GM04503 (cell line): ENCODE results near the gene C2CD2.
"Not testable (repeated sequence)": the region's sequence is repeated elsewhere in the genome, so short reads cannot be mapped to it uniquely, and the experiment has no call there.

Experiments
- DNase-seq: peaks from one replicate; pipeline ENCODE4 v3.0.0-alpha.2; 2012; ENCODE audit warnings: low read depth

C2CD2 gene

DNA sequence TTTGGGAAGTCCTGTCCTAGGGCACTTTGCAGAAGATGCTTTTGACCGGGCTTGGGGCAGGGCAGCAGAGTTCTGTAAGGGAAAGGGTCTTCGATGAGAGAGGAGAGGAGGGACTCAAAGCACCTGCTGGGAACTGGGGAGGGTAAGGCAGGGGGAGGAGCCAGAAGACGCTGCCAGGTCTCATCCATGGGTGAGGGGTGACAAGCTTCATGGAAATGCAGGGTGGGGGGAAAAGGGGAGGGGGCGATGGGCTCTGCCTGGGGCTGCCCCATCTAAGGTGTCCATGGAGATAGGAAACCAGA is 20.9 kb upstream of the C2CD2 start:
- no peak for DNase-seq

DNA sequence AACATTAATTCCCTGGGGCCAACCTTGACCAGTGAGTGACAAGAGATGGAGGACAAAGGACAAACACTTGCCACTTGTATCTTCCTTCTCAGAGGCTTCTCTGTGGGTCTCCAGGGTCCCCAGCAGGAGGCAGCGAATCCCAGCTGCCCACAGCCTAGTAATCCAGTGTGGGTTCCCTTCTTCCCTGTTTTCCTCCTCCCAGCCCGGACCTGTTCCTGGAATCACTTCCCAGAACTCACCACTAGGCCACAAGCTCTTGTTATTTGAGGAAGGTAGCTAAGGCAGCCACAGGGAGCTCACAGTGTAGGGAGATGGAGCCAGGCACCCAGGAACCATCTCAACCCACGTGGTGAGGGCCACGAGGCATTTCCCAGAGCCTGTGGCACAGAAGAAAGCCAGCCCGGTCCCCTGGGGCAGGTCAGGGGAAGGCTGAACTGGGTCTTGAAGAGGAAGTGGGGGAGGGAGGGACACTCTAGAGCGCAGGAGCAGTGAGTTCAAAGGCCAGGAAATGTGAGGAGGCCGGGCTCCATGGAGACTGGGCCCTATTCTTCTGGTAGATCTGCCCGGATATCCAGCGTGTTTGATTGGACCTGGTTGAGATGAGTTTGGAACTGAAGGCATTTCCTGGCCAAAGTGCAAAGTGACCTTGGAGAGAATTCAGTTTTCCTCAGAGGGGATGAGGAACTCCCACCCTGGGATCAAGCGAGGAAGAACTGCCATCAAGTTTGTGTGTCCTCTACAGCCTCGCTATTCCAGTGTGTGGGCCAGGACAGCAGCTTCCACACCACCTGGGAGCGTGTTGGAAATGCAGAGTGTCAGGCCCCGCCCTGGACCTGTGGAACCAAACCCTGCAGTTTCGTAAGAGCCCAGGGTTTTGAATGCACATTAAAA is 20.3 kb upstream of the C2CD2 start:
- DNase-seq: no peak

DNA sequence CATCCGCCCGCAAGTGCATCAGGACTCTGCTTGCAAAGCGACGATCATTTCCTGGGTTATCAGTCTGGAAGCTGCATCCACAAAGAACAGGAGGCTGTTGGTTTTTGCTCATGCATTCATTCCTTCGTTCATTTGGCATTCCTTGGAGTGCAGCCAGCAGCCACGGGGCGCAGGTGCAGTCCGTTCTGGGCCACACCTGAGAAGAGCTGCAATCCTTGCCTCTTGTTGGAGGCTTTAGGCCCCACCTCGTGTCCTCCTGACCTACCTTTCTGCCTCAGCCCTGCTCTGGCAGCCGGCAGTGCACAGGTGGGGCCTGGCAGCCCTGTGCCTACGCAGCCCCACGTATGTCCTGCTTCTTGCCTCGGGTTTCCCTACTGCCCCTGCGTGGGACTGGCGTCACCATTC is 19.6 kb upstream of the C2CD2 start:
- DNase-seq: no peak

DNA sequence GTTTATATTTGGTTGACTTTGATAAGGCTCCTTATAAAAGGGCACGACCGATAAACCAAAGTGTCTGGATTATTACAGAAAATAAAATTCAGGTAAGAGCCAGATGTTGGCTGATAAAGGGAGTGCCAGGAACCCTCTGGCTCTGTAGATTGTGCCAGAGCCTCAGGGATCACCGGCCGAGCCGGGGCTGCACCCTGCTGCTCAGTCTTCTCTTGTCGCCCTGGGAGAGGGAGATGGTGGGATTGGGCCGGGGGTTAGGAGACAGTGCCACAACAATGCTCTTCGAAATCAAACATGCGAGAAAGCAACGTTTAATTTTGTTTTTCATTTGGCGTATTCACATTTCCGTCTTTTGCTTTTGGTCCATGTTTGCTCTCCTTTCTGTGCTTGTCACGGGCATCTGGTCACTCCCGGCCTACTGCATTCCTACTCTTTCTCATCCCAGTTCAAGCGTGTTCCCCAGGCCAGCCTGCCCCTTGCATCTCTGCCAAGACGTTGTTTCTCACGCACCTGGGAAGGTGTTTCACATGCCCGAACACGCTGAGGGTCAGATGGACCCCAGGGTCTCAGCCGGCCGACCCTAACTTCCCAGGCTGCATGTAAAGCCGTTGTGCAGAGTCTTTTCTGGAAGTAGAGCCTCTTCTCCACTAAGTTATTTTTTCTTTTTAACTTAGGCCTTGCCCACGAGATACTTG is 18.8 kb upstream of the C2CD2 start:
- no peak for DNase-seq

DNA sequence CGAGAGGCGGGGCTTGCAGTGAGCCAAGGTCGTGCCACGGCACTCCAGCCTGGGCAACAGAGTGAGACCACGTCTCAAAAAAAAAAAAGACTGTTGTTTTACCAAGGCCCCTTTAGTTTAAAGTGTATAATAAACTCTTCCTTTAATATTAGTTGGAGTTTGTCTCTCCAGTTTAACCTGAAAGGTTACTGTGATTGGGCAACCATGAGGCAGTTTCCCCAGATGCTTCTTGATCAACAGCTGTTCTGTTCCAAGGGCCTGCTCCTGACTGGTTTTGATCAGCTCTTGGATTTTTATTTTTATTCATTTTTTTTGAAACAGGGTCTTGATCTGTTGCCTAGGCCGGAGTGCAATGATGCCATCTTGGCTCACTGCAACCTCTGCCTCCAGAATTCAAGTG is 18.1 kb upstream of the C2CD2 start:
- no peak for DNase-seq

DNA sequence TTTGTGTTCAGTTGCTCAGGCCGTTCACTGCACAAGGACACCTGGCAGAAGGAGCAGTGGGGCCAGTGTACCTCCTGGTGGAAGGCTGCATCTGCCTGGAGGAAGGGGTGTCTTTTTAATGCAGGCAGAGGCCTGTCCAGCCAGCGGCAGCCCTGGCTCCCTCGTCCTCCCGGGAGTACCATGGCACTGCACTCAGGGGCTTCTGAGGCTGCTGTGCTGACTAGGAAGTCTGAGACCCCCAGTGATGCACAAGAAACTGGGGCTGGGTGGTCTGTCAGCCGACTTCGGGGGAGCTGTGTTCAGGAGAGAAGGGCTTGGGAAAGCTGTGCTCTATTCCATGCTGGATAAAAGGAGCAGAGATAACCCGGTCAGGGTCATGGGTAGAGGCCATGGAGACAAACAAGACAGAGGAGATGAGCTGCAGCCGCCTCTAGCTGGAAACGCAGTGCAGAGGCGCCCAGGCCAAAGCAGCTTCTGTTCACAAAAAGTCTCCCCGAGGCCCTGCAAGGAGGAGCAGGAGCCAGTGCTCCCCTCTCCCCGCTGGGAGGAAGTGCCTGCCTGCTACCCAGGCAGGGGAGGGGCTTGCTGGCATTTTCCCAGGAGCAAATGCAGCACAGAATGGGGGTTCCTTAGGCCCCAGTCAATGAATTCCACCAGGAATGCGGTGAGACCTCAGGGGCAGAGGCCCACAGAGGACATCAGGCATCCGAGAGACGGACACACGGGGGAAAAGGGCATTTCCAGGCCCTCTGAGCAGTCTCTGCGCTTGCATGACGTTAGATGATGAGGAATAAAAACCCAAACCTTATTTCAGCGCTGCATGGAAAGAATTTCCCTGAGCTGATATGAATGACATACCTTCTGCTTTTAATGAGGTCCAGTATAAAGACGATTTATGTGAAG is 17.2 kb upstream of the C2CD2 start:
- DNase-seq: no peak

DNA sequence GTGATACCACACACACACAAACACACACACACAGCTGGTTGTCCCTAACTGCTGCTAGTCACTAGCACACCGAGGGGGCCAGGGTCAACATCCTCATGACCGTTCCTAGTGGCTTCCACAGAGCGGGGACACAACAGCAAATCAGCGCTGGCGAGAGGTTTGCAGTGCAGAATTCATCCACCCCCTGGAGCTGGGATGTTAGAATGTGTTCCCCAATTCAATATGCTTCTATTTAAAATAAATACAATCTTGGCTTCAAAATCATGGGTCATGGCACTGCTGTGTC is 16.2 kb upstream of the C2CD2 start:
- DNase-seq: no peak

DNA sequence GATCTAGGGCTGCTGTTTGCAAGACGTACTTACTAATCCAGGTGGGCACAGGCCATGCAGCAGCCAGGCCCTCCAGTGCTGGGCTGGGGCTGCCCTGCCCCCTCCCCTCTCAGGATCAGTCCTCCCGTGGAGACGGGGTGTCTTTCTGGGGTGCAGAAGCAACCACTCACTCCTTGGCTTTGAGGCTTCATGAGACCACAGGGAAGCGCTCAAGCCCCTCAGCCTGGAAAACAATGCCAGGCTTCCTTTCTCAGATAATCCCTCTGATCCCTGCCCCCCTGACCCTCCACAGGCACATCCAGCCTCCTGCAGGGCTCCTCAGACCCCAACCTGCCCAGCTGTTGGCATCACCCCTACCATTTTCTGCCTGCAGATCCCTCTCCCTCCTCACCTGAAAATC is 13.9 kb upstream of the C2CD2 start:
- no peak for DNase-seq

DNA sequence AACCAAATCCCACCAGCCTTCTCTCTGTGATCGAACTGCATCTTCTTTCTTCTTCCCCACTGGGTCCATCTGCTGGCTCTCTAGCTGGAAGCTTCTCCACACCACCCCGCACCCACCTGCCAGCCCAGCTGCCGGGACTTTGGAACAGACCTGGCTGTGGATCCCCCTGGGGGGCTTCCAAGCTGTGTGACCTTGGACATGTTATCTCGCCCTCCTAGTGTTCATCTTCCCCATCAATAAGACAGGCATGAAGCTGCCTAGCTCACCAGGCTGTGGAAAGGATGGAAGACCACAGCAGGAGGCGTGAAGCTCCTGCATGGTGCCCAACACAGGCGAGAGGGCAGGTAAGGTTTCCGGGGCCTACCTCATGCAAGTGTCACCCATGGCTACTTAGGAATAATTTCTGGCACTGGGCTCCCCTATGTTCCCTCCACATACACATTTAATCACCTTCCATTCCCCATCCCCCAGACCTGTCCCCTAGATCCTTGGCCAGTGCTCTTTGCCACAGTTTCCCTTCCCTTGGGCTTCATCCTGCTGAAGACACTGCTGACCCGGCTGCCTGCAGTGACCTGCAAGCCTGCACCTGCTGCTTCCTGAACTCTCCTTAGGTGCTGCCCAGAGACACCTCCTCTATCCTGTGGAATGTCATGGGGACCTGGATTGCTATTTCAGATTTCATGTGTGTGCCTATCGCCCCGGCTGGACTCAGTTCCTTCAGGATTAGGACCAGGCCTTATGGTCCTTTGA is 13.2 kb upstream of the C2CD2 start:
- no peak for DNase-seq

DNA sequence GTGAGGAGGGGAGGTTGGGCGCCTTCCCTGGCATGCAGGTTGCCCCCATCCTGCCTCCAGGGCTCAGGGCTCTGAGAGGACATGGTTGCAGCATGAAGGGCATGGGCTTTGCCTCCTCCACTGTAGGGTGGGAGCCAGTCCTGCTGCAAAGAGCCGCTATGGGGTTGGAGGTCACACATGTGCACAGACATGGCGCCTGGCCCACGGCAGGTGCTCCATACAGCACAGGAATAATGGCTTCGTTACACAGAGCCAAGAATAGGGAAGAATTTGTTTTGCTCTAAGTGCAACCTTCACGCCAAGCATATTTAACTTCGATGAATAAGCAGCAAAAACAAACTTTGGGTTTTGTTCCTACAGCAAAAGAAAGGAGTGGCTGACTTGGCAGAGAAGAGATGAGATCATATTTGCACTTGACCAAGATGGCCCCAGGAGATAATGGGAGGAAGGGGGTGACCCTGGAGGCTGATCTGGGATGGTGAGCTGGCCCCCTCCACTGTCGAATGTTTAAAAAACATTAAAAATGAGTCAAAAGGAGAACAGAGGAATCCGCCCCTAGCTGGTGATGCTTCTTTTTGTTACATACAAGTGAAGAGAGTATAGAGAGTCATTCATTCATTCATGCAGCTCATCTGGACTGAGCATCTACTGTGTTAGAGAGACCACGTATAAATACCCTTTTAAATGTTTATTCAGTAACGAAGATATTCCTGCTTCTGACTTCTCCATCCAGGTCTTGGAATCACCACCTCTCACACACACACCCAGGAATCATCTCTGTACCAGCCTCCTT is 12.4 kb upstream of the C2CD2 start:
- DNase-seq: no peak

DNA sequence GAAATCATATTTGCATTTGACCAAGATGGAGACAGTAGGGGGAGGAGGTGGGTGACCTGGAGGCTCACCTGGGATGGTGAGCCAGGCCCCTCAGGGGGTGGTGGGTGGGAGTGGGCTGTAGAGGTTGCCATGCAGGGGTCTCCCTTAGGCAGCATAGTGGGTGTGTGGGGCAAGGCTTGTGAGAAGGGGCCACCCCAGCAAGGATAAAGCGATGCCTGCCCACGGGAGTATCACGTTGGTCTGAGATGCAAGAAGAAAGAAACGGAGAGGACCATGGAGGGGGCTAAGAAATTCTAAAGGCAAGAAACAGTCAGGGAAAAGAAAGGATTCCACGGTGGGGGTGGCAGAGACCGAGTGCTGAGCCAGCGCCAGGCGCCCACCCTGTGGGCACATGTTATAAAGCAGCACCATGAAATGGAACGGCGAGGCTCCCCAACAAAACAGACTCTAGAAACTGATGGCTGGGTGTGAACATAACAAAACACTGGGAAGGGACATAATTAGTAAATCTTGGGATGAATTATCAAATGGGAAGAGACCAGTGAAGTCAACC is 11.7 kb upstream of the C2CD2 start:
- DNase-seq: no peak

DNA sequence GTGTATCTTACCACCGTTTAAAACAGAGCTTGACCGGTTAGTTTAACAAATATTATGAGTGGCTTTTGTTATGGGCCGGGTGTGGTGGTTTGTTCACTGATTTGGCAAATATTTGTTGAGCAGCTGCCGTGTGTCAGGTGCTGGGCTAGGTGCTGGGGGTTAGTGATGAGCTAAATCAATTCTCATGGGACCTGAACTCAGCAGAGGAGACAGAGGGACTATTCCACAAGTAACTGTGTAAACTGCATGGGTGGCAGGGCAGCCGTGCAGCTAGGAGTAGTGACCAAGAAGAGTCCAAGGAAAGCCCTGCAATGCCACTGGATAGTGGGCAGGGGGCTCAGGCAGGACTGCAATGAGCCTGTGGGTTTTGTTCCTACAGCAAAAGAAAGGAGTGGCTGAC is 11.2 kb upstream of the C2CD2 start:
- DNase-seq: no peak

DNA sequence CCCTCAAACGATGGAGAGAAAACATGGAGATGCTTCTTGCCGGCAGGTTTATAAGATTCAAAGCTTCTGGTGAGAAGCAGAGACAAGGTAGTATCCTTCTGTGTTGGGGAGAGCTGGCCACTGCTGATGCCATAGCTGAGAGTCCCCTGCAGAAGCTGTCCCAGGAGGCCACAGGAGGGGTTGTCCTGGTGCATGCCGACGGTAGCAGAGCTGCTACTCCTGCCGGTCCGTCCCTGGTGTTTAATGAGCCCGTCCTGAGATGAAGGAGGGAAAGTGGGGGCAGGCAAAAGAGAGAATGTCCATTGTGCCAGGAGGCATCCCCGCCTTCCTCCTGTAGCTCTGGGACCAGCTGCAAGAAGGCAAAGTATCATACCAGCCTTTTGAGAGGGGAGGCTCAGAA is 10.4 kb upstream of the C2CD2 start:
- no peak for DNase-seq

DNA sequence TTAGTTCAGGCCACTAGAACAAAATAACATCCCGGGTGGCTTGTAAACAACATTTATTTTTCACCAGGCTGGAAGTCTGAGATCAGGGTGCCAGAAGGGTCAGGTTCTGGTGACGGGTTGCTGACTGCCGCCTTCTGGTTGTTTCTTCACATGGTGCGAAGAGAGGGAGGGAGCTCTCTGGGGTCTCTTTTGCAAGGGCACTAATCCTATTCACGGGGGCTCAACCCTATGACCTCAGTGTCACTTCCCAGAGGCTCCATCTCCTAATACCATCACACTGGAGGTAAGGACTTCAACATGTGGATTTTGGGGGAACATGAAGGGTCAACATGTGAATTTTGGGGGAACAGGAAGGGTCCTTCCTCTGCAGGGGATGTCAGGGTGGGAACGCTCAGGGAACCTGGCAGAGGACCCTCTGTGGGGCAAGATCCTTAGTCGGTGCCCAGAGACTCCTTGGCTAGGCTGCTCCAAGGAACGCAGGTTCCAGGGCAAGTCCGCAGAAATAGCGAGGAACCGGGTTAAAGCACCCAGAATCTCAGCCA is 8.7 kb upstream of the C2CD2 start:
- DNase-seq: no peak

DNA sequence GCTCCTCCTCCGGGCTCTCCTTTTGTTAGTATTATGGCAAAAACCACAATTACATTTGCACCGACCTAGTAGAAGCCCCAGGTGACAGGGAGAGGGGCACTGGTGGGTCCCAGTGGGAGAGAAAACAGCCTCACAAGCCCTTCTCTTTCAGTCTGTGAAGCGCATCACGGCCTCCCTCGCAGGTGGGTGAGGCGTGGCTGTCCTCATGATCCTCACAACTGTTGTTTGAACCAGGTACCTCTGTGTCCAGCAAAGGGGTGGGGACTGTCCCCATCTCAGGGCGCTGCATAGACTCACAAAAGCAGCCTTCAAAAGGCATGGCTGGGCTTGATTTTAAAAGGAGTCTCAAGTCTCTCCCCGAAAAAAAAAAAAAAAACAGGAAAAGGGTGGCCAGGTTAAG is 7.9 kb upstream of the C2CD2 start:
- no peak for DNase-seq

DNA sequence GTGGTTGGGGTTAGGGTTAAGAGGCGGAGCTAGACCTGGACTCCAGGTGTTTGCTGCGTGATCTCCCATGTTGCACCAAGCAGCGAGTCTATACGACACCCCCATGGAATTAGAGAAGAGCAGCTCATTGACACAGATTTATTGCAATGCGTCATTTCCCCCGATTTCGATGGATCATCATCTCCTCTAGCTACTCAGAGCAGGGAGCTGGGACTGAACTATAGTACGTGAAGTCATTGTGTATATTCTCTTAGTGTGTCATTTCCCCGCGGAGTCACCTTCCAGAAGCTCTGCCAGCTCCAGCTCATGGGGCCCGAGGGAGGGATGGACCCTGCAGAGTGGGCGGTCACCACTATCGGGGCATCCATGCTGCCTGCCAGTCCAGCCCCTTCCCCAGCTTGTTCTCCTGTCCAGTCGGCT is 7.5 kb upstream of the C2CD2 start:
- DNase-seq: no peak

DNA sequence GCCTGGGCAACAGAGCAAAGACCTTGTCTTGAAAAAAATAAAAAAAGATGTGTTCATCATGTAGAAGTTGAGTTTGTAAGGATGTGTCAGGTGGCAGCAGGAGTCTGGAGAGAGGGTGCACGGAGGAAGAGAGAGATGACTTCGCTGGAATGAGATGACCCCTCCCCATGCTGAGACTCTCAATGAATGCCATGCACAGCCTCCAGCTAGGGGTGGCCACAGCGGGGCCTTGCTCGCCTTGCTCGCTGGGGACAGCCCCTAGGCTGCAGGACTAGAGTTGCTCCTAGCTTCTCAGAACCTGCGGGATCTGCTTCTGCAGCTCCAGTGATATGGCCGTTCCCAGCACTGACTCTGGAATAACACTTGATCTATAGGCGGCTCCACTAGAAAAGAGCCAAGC is 6.6 kb upstream of the C2CD2 start:
- DNase-seq: no peak

DNA sequence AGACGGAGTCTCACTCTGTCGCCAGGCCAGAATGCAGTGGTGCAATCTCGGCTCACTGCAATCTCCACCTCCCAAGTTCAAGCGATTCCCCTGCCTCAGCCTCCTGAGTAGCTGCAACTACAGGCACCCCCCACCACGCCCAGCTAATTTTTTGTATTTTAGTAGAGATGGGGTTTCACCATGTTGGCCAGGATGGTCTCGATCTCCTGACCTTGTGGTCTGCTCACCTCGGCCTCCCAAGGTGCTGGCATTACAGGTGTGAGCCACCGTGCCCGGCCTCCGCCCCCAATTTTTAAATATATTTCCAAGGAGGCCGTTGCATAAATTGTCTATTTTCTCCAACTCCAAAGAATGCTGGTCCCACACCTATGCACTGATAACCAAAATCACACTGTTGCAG is 5.9 kb upstream of the C2CD2 start:
- not testable (repeated sequence) for DNase-seq

DNA sequence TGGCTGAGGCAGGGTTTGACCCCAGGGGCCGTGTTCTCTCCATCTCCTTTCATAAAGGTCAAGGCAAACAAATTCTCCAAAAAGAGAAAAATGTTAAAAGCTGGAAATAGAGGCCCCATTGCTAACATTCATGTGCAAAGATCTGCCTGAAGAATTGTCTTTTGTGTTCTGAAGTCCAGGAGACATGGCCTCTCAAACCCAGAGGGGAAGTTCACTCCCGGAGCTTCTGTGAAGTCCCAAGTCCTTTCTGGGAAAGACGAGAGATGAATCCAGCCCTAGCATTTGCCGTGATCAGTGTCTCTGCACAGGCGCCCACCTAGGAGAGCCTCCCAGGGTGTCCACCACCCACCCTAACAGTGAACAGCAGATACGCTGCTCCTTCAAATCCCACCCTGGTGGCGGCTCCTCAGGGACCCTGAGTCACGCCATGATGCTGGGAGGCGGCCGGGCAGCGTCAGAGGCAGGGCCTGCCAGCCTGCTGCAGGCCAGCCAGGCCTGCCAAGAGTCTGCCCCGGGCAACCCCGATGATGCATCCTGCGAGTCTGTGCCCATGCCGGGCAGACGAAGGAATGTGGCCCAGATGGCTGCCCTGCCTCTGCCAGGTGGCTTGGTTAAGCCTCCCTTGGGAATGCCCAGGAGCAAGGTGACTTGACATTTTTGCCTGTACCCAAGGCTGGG is 5.2 kb upstream of the C2CD2 start:
- no peak for DNase-seq
